Mucosa of descending colon (tissue), 3 donors: Measurements from ENCODE around the gene PCDH9. TPM values are rescaled to one million over a fixed set of nuclear protein-coding genes. Genes with fewer than 3 reads are reported as not detected.

Source experiments
- ATAC-seq: fragments of 200-7000 bp; cut with Tn5 transposase; one replicate; pipeline ENCODE4 v1.9.1; 2020; ENCODE audit warnings: mild to moderate bottlenecking, moderate library complexity
- DNase-seq, 3 donors: peaks; one replicate each; pipeline ENCODE4 v3.0.0-alpha.2; 2020
- H3K36me3 ChIP-seq: fragments of 200-600 bp; one replicate; pipeline ENCODE4 v1.8.0; 2021; ENCODE audit warnings: low read depth, mild to moderate bottlenecking
- H3K4me1 ChIP-seq: fragments of 200-600 bp; one replicate; pipeline ENCODE4 v1.8.0; 2021; ENCODE audit warnings: low read depth, mild to moderate bottlenecking
- H3K4me3 ChIP-seq: fragments of 200-600 bp; one replicate; pipeline ENCODE4 v1.8.0; 2021; ENCODE audit warnings: mild to moderate bottlenecking
- H3K9me3 ChIP-seq: fragments of 200-600 bp; one replicate; pipeline ENCODE4 v1.8.0; 2021; ENCODE audit warnings: mild to moderate bottlenecking
- intact Hi-C, 2 donors: fragments of 100-400 bp; cut with DNase I in 1 of 2; cut with micrococcal nuclease in 1 of 2; formaldehyde crosslinking; loops; one replicate each; pipeline versions ENCODE4 v1.11.0 to v1.11.1; 2022; cut with DNase I, micrococcal nuclease
- total RNA-seq, 3 donors: library from RNA; stranded (reverse); fragmentation: NEBNext Ultra II Directional in 2 of 3; extraction: Animal tissue kit (Norgen Biotek cat#: 25700) in 2 of 3; gene quantifications; one replicate each; pipeline versions ENCODE4 v1.2.1 to v1.2.4, GENCODE V29; 2021 to 2023
- TF ChIP-seq, protein P1 (sequence below): fragments of 200-600 bp; IDR thresholded peaks from one replicate; pipeline ENCODE4 v1.8.0; 2022; ENCODE audit warnings: antibody characterized with exemption, mild to moderate bottlenecking
- donor health status: DM: no; HTN: no; CAD: no; lungs with moderate emphysema.
- donor health status: DM: no; HTN: no; CAD: no.
- donor health status: DM: no; HTN: yes; CAD: no.

The PCDH9 gene
- total RNA-seq, 3 donors from 2014 or later, result 0.58 to 5.0 (median 0.80) TPM

DNA sequence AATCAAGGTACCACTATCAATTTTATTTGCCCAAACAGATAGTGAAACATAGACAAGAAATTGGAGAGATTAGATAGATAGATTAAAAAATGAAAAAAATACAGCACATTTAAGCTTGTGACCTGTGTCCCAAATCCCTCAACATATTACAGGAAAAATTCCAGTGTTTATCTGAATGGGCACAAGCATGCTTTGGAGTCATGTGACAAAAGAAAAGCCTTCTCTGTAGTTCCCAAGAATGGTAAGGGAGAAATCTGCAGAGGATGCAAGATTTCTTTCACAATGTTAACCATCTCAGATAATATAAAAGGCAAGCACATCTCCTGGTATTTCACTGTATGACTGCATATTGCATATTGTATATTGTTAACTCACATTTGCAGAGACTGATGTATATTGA is 168.0 kb downstream of the PCDH9 start:
- H3K4me1 ChIP-seq, result no peaks in the 10 kb centered on the region
- no peak for ATAC-seq
- TF ChIP-seq, protein P1, sequence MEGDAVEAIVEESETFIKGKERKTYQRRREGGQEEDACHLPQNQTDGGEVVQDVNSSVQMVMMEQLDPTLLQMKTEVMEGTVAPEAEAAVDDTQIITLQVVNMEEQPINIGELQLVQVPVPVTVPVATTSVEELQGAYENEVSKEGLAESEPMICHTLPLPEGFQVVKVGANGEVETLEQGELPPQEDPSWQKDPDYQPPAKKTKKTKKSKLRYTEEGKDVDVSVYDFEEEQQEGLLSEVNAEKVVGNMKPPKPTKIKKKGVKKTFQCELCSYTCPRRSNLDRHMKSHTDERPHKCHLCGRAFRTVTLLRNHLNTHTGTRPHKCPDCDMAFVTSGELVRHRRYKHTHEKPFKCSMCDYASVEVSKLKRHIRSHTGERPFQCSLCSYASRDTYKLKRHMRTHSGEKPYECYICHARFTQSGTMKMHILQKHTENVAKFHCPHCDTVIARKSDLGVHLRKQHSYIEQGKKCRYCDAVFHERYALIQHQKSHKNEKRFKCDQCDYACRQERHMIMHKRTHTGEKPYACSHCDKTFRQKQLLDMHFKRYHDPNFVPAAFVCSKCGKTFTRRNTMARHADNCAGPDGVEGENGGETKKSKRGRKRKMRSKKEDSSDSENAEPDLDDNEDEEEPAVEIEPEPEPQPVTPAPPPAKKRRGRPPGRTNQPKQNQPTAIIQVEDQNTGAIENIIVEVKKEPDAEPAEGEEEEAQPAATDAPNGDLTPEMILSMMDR, result no peak
- H3K36me3 ChIP-seq, result no peaks in the 10 kb centered on the region
- intact Hi-C loops, result no loop called here
- DNase-seq, result no peak
- H3K4me3 ChIP-seq, result no peak overlapping the region
- H3K9me3 ChIP-seq, result no peaks in the 10 kb centered on the region

DNA sequence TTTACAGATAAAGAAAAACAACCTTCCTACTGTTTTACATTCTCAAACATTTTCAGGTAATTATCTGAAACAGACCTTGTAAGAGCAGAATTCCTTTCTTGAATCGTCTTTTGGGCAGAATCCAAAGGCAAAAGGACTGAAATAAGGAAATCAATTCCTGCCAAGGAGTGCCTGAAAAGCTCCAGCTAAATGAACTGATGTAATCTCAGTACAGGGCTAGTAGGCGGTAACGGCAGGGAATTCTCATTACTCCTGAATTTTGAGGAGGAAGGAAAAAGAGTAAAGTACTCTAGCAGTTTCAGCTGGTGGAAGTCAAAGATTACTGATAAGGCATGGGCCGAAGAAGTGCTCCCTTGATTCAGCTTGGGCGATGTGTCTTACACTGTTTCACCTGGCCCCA is 168.4 kb downstream of the PCDH9 start:
- H3K4me1 ChIP-seq, result no peaks in the 10 kb centered on the region
- H3K36me3 ChIP-seq, result no peaks in the 10 kb centered on the region
- DNase-seq, result no peak
- no peaks in the 10 kb centered on the region for H3K9me3 ChIP-seq
- intact Hi-C loops, result no loop called here
- no peak for ATAC-seq
- TF ChIP-seq, protein P1, result no peak
- H3K4me3 ChIP-seq, result no peak overlapping the region

DNA sequence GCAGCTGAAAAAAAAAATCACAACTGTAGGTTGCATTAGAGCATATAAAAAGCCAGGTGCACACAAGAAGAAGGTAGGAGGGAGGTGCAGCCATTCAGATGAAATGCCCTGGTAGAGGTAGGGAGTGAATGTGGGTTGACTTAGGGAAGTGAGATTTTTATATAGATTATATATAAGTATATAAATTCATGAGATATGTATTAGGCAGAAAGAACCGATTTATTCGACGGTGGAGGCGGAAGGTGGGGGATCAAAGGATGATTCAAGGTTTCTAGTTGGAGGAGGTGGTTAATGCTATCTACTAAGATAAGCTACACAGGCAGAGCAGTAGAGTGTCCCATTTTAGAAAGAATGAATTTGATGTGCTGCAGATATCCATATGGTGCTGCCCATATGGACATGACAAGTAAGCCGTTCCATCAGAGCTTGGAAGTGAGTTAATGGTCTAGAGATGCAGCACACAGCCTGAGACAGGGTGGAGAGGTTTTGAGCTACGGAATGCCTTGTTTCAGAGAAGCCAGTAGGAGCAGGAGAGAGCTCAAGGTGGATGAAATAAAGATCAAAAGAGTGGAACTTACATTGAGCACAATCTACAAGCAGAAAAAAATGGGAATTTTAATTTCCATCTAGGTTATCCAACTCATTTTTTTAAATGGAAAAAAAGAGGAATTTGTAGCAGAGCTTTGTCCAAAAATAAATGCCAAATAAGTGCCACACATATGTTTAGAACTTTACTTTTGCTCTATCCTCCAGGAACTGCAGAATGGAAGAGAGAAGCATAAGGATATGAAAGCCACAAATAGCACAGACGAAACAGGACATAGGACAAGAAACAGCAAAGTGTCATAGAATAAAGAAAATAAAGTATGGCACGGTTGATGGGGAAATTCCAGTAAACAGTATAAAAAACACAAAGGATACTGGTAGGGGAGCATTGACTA is 177.3 kb downstream of the PCDH9 start:
- no peaks in the 10 kb centered on the region for H3K36me3 ChIP-seq
- intact Hi-C loops, result no loop called here
- DNase-seq (no peak), ATAC-seq (no peak)
- H3K4me1 ChIP-seq, result no peaks in the 10 kb centered on the region
- no peak overlapping the region for H3K4me3 ChIP-seq
- TF ChIP-seq, protein P1, result no peak
- H3K9me3 ChIP-seq, result no peaks in the 10 kb centered on the region

DNA sequence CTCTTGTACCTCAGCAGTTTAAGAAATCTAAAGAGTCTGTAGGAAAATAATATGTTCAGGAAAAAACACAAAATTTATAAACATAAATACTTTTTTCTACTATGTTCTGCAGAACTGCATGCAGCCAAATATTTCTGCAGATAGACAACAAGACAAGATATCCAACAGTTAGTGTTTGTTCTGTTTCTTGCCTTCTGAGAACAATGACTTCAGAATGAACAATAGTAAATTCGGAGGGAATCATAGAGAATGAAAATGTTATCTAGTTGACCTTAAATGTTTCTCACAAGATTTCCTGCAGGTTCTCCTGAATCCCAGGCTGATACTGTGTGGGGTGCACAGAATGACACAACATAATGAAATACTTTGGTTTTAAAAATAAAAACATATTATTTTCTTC is 180.4 kb downstream of the PCDH9 start:
- DNase-seq (no peak), ATAC-seq (no peak)
- Histone ChIP-seq H3K36me3 (no peaks in the 10 kb centered on the region), H3K4me3 (no peak overlapping the region), H3K9me3 (no peaks in the 10 kb centered on the region), H3K4me1 (no peaks in the 10 kb centered on the region)
- TF ChIP-seq, protein P1, result no peak
- intact Hi-C loops, result no loop called here

DNA sequence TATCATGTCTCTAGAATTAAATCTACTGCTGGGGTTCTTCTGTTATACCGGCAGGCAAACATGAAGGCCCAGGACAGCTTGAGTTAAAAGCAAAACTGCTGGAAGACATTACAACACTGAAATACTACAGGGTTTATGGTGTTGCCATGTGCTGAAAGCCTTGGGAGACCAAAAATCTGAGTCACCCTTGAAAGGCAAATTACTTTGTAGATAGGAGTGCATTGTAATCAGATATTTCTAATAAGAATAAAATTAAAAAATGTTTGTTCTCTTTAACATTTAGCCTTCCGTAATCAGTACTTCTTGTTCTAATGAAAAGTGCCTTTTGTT is 181.3 kb downstream of the PCDH9 start:
- Histone ChIP-seq H3K9me3 (no peaks in the 10 kb centered on the region), H3K4me1 (no peaks in the 10 kb centered on the region), H3K36me3 (no peaks in the 10 kb centered on the region), H3K4me3 (no peak overlapping the region)
- TF ChIP-seq, protein P1, result no peak
- intact Hi-C loops, result no loop called here
- ATAC-seq (no peak), DNase-seq (no peak)
